ENCODE measurements around the gene GPR27. TPM values are rescaled to one million over a fixed set of nuclear protein-coding genes. Genes with fewer than 3 reads are reported as not detected.

GPR27 gene
- polyA plus RNA-seq, 1 donor (not counting 4 experiments of a cell fraction or from before 2014, with no cell fraction given): 0.12 TPM

GRCh38 chr3:71733319-71733718 is 20.3 kb upstream of the GPR27 start:
- dilution Hi-C loops (cut with MboI; ENCODE audit: extremely low pct_ligation_motif_present, low sequenced_read_pairs): no loop called here

GRCh38 chr3:71734881-71735280 is 18.8 kb upstream of the GPR27 start:
- no peaks in the 10 kb centered on the region for H3K79me2 ChIP-seq (ENCODE audit: control insufficient read depth, insufficient read depth, low read length)
- H3K27me3 ChIP-seq (ENCODE audit: control insufficient read depth, extremely low read depth, insufficient read depth, low read length): peaks cover 4% of the 10 kb centered on the region
- H3K9me3 ChIP-seq (ENCODE audit: control insufficient read depth, low read depth, low read length): no peaks in the 10 kb centered on the region
- FAIRE-seq (no peak), DNase-seq (ENCODE audit: low read depth, low spot score) (no peak)
- H3K27ac ChIP-seq (ENCODE audit: control insufficient read depth, insufficient read depth, low read length): no peak overlapping the region
- no peak overlapping the region for H3K9ac ChIP-seq (ENCODE audit: control insufficient read depth, extremely low read depth, insufficient read depth, low read length)
- dilution Hi-C loops (cut with MboI; ENCODE audit: extremely low pct_ligation_motif_present, low sequenced_read_pairs): no loop called here
- H2AFZ ChIP-seq (ENCODE audit: control insufficient read depth, low read length): no peak overlapping the region
- no peak overlapping the region for H3K4me3 ChIP-seq (ENCODE audit: control insufficient read depth in 2 of 3, extremely low read depth in 1 of 3, insufficient read depth in 2 of 3, low read depth in 1 of 3, low read length in 3 of 3)
- H3K4me1 ChIP-seq (ENCODE audit: control insufficient read depth, extremely low read depth, insufficient read depth, low read length): no peaks in the 10 kb centered on the region
- no peak overlapping the region for H3K4me2 ChIP-seq (ENCODE audit: control insufficient read depth, extremely low read depth, insufficient read depth, low read depth, low read length)
- H3K9me1 ChIP-seq (ENCODE audit: control insufficient read depth, extremely low read depth, insufficient read depth, low read length): no peaks in the 10 kb centered on the region
- H3K36me3 ChIP-seq (ENCODE audit: control insufficient read depth in 2 of 2, extremely low read depth in 1 of 2, insufficient read depth in 2 of 2, low read length in 2 of 2): no peaks in the 10 kb centered on the region
- H4K20me1 ChIP-seq (ENCODE audit: control insufficient read depth, extremely low read depth, insufficient read depth, low read length): no peaks in the 10 kb centered on the region
- TF ChIP-seq CTCF (optimal IDR thresholded peaks at IDR 0.05 in 1 of 3, IDR thresholded peaks at IDR 0.05 in 1 of 3, conservative IDR thresholded peaks at IDR 0.05 in 1 of 3; ENCODE audit: extremely low read depth in 1 of 3, insufficient read depth in 2 of 3, low read length in 3 of 3) (no peak), EZH2 (IDR thresholded peaks at IDR 0.05; ENCODE audit: low read length) (no peak)

More at GRCh38 chr3:71733319-71733718, 20.3 kb upstream of the GPR27 start:
- TF ChIP-seq EZH2 (IDR thresholded peaks at IDR 0.05; ENCODE audit: low read length) (no peak), CTCF (optimal IDR thresholded peaks at IDR 0.05 in 1 of 3, IDR thresholded peaks at IDR 0.05 in 1 of 3, conservative IDR thresholded peaks at IDR 0.05 in 1 of 3; ENCODE audit: extremely low read depth in 1 of 3, insufficient read depth in 2 of 3, low read length in 3 of 3) (no peak)
- H3K4me3 ChIP-seq (ENCODE audit: control insufficient read depth in 2 of 3, extremely low read depth in 1 of 3, insufficient read depth in 2 of 3, low read depth in 1 of 3, low read length in 3 of 3): no peak overlapping the region
- no peak overlapping the region for H3K9ac ChIP-seq (ENCODE audit: control insufficient read depth, extremely low read depth, insufficient read depth, low read length)
- no peaks in the 10 kb centered on the region for H3K4me1 ChIP-seq (ENCODE audit: control insufficient read depth, extremely low read depth, insufficient read depth, low read length)
- no peak overlapping the region for H3K4me2 ChIP-seq (ENCODE audit: control insufficient read depth, extremely low read depth, insufficient read depth, low read depth, low read length)
- DNase-seq (ENCODE audit: low read depth, low spot score): no peak
- H3K27me3 ChIP-seq (ENCODE audit: control insufficient read depth, extremely low read depth, insufficient read depth, low read length): peaks cover 4% of the 10 kb centered on the region
- no peak overlapping the region for H2AFZ ChIP-seq (ENCODE audit: control insufficient read depth, low read length)
- H3K79me2 ChIP-seq (ENCODE audit: control insufficient read depth, insufficient read depth, low read length): no peaks in the 10 kb centered on the region
- H3K9me1 ChIP-seq (ENCODE audit: control insufficient read depth, extremely low read depth, insufficient read depth, low read length): no peaks in the 10 kb centered on the region
- H3K9me3 ChIP-seq (ENCODE audit: control insufficient read depth, low read depth, low read length): no peaks in the 10 kb centered on the region
- FAIRE-seq: no peak
- no peak overlapping the region for H3K27ac ChIP-seq (ENCODE audit: control insufficient read depth, insufficient read depth, low read length)
- H4K20me1 ChIP-seq (ENCODE audit: control insufficient read depth, extremely low read depth, insufficient read depth, low read length): no peaks in the 10 kb centered on the region
- no peaks in the 10 kb centered on the region for H3K36me3 ChIP-seq (ENCODE audit: control insufficient read depth in 2 of 2, extremely low read depth in 1 of 2, insufficient read depth in 2 of 2, low read length in 2 of 2)
